ENCODE data around the gene CD164L2. TPM values are rescaled to one million over a fixed set of nuclear protein-coding genes. Genes with fewer than 3 reads are reported as not detected.
"Not testable (repeated sequence)": the region's sequence is repeated elsewhere in the genome, so short reads cannot be mapped to it uniquely, and the experiment has no call there.

Gene CD164L2
- polyA plus RNA-seq, 3 donors = not detected

DNA sequence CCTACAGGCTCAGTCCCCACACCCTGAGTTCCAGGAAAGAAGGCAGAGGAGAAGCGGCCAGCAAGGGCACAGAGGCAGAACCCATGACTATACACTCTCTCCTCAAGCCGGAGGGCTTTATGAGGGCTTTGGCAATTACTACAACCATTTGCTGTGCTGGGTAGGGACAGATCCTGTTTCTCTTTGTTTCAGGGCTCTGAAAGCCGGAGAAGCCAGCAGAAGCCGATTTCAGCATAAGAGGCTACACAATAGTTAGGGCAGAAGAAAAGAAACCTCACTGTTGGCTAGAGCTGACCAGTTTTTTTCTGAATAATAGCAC lies 23.2 kb upstream of the CD164L2 start:
- intact Hi-C loops (cut with micrococcal nuclease) = loop anchor here in 1 of 2 donors (10.0 kb wide), 1 partner anchor 258 kb away; no protein-coding TSS in a partner anchor
- Mint-ChIP-seq H3K27me3 (ENCODE audit: low read depth in 3 of 3) (peaks cover 0 to 2% (median 2%) of the 10 kb centered on the region in 3 donors), H3K9me3 (no peaks in the 10 kb centered on the region), H3K27ac (peak overlapping the region in 1 of 7 donors; percentile 10), H3K4me1 (peaks cover 41% of the 10 kb centered on the region), H3K36me3 (peaks cover 54 to 67% of the 10 kb centered on the region in 2 donors), H3K4me3 (no peak overlapping the region)
- Histone ChIP-seq H3K4me1 (ENCODE audit: control insufficient read depth in 1 of 2, insufficient read depth in 2 of 2, low read length in 2 of 2) (peaks cover 26 to 32% of the 10 kb centered on the region in 2 donors), H2AFZ (ENCODE audit: insufficient read depth, low read depth, low read length, poor library complexity, severe bottlenecking) (no peak overlapping the region), H3K36me3 (replicated peaks in 1 of 2; ENCODE audit: control insufficient read depth in 1 of 2, insufficient read depth in 2 of 2, low read length in 2 of 2) (peaks cover 52 to 57% of the 10 kb centered on the region in 2 donors), H3K4me2 (replicated peaks; ENCODE audit: extremely low read depth, low read length, poor library complexity, severe bottlenecking) (no peak overlapping the region), H3K79me2 (ENCODE audit: insufficient read depth, low read length) (no peaks in the 10 kb centered on the region), H3K27ac (ENCODE audit: low read depth in 1 of 2, low read length in 2 of 2) (no peak overlapping the region), H3K9me3 (replicated peaks in 1 of 2; ENCODE audit: control insufficient read depth in 1 of 2, insufficient read depth in 1 of 2, low read length in 2 of 2) (no peaks in the 10 kb centered on the region), H4K20me1 (ENCODE audit: insufficient read depth, low read length) (peaks cover 96% of the 10 kb centered on the region), H3K9ac (ENCODE audit: insufficient read depth, low read length, poor library complexity, severe bottlenecking) (no peak overlapping the region), H3K27me3 (ENCODE audit: control insufficient read depth in 2 of 2, insufficient read depth in 2 of 2, low read length in 2 of 2) (no peaks in the 10 kb centered on the region), H3K4me3 (replicated peaks in 1 of 3; ENCODE audit: low read depth in 2 of 3, low read length in 3 of 3) (no peak overlapping the region)
- WGBS (ENCODE audit: insufficient coverage) = 96% methylated on average over 3 of the region's 4 CpGs
- TF ChIP-seq, protein P1, sequence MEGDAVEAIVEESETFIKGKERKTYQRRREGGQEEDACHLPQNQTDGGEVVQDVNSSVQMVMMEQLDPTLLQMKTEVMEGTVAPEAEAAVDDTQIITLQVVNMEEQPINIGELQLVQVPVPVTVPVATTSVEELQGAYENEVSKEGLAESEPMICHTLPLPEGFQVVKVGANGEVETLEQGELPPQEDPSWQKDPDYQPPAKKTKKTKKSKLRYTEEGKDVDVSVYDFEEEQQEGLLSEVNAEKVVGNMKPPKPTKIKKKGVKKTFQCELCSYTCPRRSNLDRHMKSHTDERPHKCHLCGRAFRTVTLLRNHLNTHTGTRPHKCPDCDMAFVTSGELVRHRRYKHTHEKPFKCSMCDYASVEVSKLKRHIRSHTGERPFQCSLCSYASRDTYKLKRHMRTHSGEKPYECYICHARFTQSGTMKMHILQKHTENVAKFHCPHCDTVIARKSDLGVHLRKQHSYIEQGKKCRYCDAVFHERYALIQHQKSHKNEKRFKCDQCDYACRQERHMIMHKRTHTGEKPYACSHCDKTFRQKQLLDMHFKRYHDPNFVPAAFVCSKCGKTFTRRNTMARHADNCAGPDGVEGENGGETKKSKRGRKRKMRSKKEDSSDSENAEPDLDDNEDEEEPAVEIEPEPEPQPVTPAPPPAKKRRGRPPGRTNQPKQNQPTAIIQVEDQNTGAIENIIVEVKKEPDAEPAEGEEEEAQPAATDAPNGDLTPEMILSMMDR (IDR thresholded peaks at IDR 0.05) = no peak
- no peak for DNase-seq

DNA sequence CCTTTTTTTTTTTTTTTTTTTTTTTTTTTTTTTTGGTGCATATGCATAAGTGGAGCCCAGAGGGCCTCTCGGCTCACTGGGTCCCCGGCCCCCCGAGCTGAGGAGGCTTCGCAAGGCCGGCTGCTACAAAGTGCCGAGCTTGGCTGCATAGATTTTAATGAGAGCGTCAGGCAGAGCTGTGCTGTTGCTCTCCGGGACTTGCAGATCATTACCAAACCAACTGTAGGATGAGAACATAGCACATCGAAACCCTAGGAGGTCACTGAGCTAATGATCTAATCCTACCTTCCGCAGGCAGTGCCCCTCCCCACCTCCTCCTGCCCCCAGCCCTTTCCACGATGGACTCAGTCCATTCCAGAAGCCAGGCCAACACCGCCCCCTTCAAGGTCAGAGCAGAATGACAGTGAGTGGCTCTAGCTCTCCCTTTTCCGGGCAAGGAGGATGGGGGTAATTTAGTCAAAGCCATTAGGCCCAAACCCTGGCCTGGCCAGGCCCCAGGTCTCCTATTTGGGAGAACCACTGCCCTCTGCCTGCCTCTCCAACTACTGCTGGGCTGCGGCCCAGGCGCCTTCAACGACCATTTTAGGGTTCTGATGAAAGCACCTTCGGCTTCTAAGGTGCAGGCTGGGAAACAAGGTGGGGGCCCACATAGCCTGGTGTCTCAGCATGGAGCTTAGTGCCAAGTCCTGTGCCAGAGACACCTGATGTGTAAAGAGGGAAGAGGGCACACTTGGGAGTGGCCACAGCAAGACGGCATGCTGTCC lies 22.6 kb upstream of the CD164L2 start:
- H3K9me3 Mint-ChIP-seq = not testable (repeated sequence)

More for the DNA sequence above, 22.6 kb upstream of the CD164L2 start:
- H3K4me1 Mint-ChIP-seq = peaks cover 41% of the 10 kb centered on the region
- H3K27ac Mint-ChIP-seq = peak overlapping the region in 2 of 7 donors; percentile 10 to 65
- H3K4me1 ChIP-seq (ENCODE audit: control insufficient read depth in 1 of 2, insufficient read depth in 2 of 2, low read length in 2 of 2) = peaks cover 26 to 32% of the 10 kb centered on the region in 2 donors
- H3K9me3 ChIP-seq (replicated peaks in 1 of 2; ENCODE audit: control insufficient read depth in 1 of 2, insufficient read depth in 1 of 2, low read length in 2 of 2); H3K27me3 ChIP-seq (ENCODE audit: control insufficient read depth in 2 of 2, insufficient read depth in 2 of 2, low read length in 2 of 2); H3K4me3 Mint-ChIP-seq; H3K9ac ChIP-seq (ENCODE audit: insufficient read depth, low read length, poor library complexity, severe bottlenecking); H3K27me3 Mint-ChIP-seq (ENCODE audit: low read depth in 3 of 3); H3K4me2 ChIP-seq (replicated peaks; ENCODE audit: extremely low read depth, low read length, poor library complexity, severe bottlenecking); H3K4me3 ChIP-seq (replicated peaks in 1 of 3; ENCODE audit: low read depth in 2 of 3, low read length in 3 of 3); H3K27ac ChIP-seq (ENCODE audit: low read depth in 1 of 2, low read length in 2 of 2); DNase-seq; H3K79me2 ChIP-seq (ENCODE audit: insufficient read depth, low read length); H2AFZ ChIP-seq (ENCODE audit: insufficient read depth, low read depth, low read length, poor library complexity, severe bottlenecking): not testable (repeated sequence)
- H4K20me1 ChIP-seq (ENCODE audit: insufficient read depth, low read length) = peaks cover 93% of the 10 kb centered on the region
- intact Hi-C loops (cut with micrococcal nuclease) = loop anchor here in 1 of 2 donors (10.0 kb wide), 1 partner anchor 259 kb away; no protein-coding TSS in a partner anchor
- peaks cover 48 to 62% of the 10 kb centered on the region in 2 donors for H3K36me3 Mint-ChIP-seq
- WGBS (ENCODE audit: insufficient coverage) = 97% methylated on average over 11 of the region's 18 CpGs
- H3K36me3 ChIP-seq (replicated peaks in 1 of 2; ENCODE audit: control insufficient read depth in 1 of 2, insufficient read depth in 2 of 2, low read length in 2 of 2) = peaks cover 47 to 52% of the 10 kb centered on the region in 2 donors

All from CD14-positive monocyte (primary cell).